ENCODE measurements around the gene PNPLA7.

Gene PNPLA7

GRCh38 chr9:137437691-137438590 is 112.3 kb downstream of the PNPLA7 start:
- FAIRE-seq, result no peak
- no peak for DNase-seq (ENCODE audit: low spot score)

GRCh38 chr9:137436761-137437600 is 113.2 kb downstream of the PNPLA7 start:
- DNase-seq (ENCODE audit: low spot score) (no peak), FAIRE-seq (no peak)

GRCh38 chr9:137435980-137436760 is 114.0 kb downstream of the PNPLA7 start:
- peak; percentile 93 for FAIRE-seq
- peak; percentile 95 for DNase-seq (ENCODE audit: low spot score)

- DNase-seq (ENCODE audit: low spot score) (no peak), FAIRE-seq (no peak)
Observed at GRCh38 chr9:137435381-137435891, 114.8 kb downstream of the PNPLA7 start.

GRCh38 chr9:137434498-137435380 is 115.5 kb downstream of the PNPLA7 start:
- FAIRE-seq (no peak), DNase-seq (ENCODE audit: low spot score) (no peak)

- DNase-seq (ENCODE audit: low spot score) (no peak), FAIRE-seq (no peak)
Observed at GRCh38 chr9:137433916-137434431, 116.2 kb downstream of the PNPLA7 start.

- no peak for FAIRE-seq
- DNase-seq (ENCODE audit: low spot score), result no peak
Observed at GRCh38 chr9:137433349-137433915, 116.8 kb downstream of the PNPLA7 start.

- no peak for DNase-seq (ENCODE audit: low spot score)
- no peak for FAIRE-seq
Observed at GRCh38 chr9:137432687-137433348, 117.4 kb downstream of the PNPLA7 start.

- FAIRE-seq (no peak), DNase-seq (ENCODE audit: low spot score) (no peak)
Observed at GRCh38 chr9:137431416-137431931, 118.7 kb downstream of the PNPLA7 start.

- no peak for FAIRE-seq
- no peak for DNase-seq (ENCODE audit: low spot score)
Observed at GRCh38 chr9:137430723-137431415, 119.3 kb downstream of the PNPLA7 start.

GRCh38 chr9:137429974-137430722 is 120.1 kb downstream of the PNPLA7 start:
- no peak for FAIRE-seq
- peak; percentile 70 for DNase-seq (ENCODE audit: low spot score)

- FAIRE-seq, result no peak
Observed at GRCh38 chr9:137429546-137429890, 120.7 kb downstream of the PNPLA7 start.

GRCh38 chr9:137428841-137429545 is 121.2 kb downstream of the PNPLA7 start:
- DNase-seq (ENCODE audit: low spot score) (no peak), FAIRE-seq (no peak)

More at GRCh38 chr9:137429546-137429890, 120.7 kb downstream of the PNPLA7 start:
- no peak for DNase-seq (ENCODE audit: low spot score)

- DNase-seq (ENCODE audit: low spot score), result no peak
- FAIRE-seq, result no peak
Observed at GRCh38 chr9:137428311-137428630, 121.9 kb downstream of the PNPLA7 start.

GRCh38 chr9:137427454-137428310 is 122.5 kb downstream of the PNPLA7 start:
- no peak for FAIRE-seq
- DNase-seq (ENCODE audit: low spot score), result no peak

- DNase-seq (ENCODE audit: low spot score) (no peak), FAIRE-seq (no peak)
Observed at GRCh38 chr9:137426018-137426681, 124.1 kb downstream of the PNPLA7 start.
